Osteoblast (primary cell): ENCODE measurements around the gene CCDC6. TPM values are rescaled to one million over a fixed set of nuclear protein-coding genes. Genes with fewer than 3 reads are reported as not detected.
A peak's percentile ranks its signal among the peaks of the same experiment; 100 is the strongest.

ENCODE experiments used
- DNase-seq: peaks from one replicate; pipeline ENCODE4 v3.0.0; 2011; ENCODE audit warnings: low spot score, mixed read lengths; ENCODE audit not compliant: insufficient read length; ENCODE audit errors: missing footprints
- H2AFZ ChIP-seq: 2 replicates; pipeline ENCODE4 v1.6.0; 2011; ENCODE audit warnings: mild to moderate bottlenecking, low read length
- H3K27ac ChIP-seq: 2 replicates; pipeline ENCODE4 v1.5.1; 2011; ENCODE audit warnings: mild to moderate bottlenecking, low read depth, low read length, moderate library complexity
- H3K27me3 ChIP-seq: 2 replicates; pipeline ENCODE4 v1.6.0; 2012; ENCODE audit warnings: mild to moderate bottlenecking, control low read depth, inconsistent platforms, low read length, moderate library complexity; ENCODE audit not compliant: insufficient read depth
- H3K36me3 ChIP-seq: 2 replicates; pipeline ENCODE4 v1.5.1; 2011; ENCODE audit warnings: mild to moderate bottlenecking, low read length, control low read depth, moderate library complexity; ENCODE audit not compliant: insufficient read depth
- H3K4me1 ChIP-seq: 2 replicates; pipeline ENCODE4 v1.5.1; 2011; ENCODE audit warnings: mild to moderate bottlenecking, low read length, control low read depth, moderate library complexity; ENCODE audit not compliant: insufficient read depth
- H3K4me2 ChIP-seq: 2 replicates; pipeline ENCODE4 v1.6.0; 2011; ENCODE audit warnings: mild to moderate bottlenecking, low read length; ENCODE audit not compliant: insufficient read depth
- H3K4me3 ChIP-seq: fragments of 200-600 bp; sonication (generic); 3 replicates; pipeline ENCODE4 v1.5.1; 2012; ENCODE audit warnings: mild to moderate bottlenecking, low read length, inconsistent platforms; ENCODE audit not compliant: insufficient read depth
- H3K79me2 ChIP-seq: 2 replicates; pipeline ENCODE4 v1.6.0; 2012; ENCODE audit warnings: mild to moderate bottlenecking, low read length, control low read depth, inconsistent platforms; ENCODE audit not compliant: insufficient read depth
- H3K9me3 ChIP-seq: 2 replicates; pipeline ENCODE4 v1.5.1; 2011; ENCODE audit warnings: low read depth, low read length, control low read depth
- H4K20me1 ChIP-seq: 2 replicates; pipeline ENCODE4 v1.6.0; 2012; ENCODE audit warnings: mild to moderate bottlenecking, low read length, control low read depth; ENCODE audit not compliant: insufficient read depth
- total RNA-seq: library from RNA; depleted of rRNA; stranded (reverse); fragments of >200 nt; gene quantifications from 2 replicates; pipeline ENCODE4 v1.2.3, GENCODE V29; 2012
- TF ChIP-seq, protein P1 (sequence below): IDR thresholded peaks from 2 replicates; pipeline ENCODE4 v1.5.1; 2011; ENCODE audit warnings: mild to moderate bottlenecking, low read depth, low read length, moderate library complexity; ENCODE audit errors: extremely low read depth

The CCDC6 gene
- total RNA-seq, 1 donor: 51.8 TPM

DNA sequence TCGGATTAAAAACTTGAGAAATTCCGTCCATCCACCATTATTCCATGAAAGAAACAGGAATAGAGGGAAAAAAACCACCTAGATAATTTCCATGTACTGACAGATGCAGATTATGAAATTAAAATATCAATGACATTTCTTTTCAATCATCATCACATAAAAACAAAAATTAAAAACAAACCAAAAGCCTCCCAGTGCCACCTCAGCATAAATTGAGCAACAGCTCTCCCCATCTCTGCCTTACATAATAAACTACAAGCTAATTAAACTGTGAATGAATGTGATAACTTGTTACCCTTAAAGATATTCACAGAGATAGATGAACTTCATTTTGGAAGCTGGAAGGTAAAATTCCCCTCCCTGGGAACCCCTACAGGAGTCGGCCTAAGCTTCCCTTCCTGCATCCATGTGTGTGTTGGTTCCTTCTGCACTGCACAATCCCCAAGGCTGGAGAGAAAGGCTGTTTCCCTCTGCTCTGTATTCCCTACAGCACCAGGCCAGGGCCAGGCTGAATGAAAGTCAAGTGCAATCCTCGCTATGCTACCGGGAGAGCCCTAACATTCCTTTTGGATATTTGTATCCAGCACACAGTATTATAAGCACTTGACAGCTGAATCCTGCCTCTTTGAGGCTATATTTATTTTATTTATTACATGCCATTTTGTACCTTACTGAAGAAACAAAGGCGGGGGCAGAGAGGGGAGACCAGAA lies 8.1 kb downstream of the CCDC6 start:
- Histone ChIP-seq H3K27me3 (no peaks in the 10 kb centered on the region), H4K20me1 (peaks cover 51% of the 10 kb centered on the region), H3K79me2 (peaks cover 90% of the 10 kb centered on the region), H2AFZ (no peak overlapping the region), H3K4me2 (no peak overlapping the region), H3K4me1 (peaks cover 12% of the 10 kb centered on the region), H3K4me3 (no peak overlapping the region), H3K9me3 (no peaks in the 10 kb centered on the region), H3K27ac (no peak overlapping the region), H3K36me3 (no peaks in the 10 kb centered on the region)
- TF ChIP-seq, protein P1, sequence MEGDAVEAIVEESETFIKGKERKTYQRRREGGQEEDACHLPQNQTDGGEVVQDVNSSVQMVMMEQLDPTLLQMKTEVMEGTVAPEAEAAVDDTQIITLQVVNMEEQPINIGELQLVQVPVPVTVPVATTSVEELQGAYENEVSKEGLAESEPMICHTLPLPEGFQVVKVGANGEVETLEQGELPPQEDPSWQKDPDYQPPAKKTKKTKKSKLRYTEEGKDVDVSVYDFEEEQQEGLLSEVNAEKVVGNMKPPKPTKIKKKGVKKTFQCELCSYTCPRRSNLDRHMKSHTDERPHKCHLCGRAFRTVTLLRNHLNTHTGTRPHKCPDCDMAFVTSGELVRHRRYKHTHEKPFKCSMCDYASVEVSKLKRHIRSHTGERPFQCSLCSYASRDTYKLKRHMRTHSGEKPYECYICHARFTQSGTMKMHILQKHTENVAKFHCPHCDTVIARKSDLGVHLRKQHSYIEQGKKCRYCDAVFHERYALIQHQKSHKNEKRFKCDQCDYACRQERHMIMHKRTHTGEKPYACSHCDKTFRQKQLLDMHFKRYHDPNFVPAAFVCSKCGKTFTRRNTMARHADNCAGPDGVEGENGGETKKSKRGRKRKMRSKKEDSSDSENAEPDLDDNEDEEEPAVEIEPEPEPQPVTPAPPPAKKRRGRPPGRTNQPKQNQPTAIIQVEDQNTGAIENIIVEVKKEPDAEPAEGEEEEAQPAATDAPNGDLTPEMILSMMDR: no peak
- no peak for DNase-seq

DNA sequence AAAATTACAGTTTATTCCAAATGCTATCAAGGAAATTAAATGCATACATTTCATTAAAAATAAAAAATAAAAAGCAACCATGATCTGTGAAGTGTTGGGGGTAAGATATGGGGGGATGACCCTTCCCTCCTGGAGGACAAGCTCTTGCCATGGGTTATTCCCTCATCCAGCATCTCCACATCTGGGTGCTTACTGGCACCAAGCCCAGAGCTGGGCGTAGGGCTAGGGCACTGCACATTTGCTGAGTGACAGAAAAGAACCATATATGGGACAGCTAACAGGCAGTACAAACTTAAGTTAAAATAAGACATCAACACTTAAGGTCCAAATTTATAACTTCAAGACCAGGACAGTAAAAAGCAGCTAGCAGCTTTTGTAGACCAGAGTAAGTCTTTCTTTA lies 10.2 kb downstream of the CCDC6 start:
- TF ChIP-seq, protein P1: no peak
- Histone ChIP-seq H3K79me2 (peaks cover 90% of the 10 kb centered on the region), H2AFZ (no peak overlapping the region), H3K9me3 (no peaks in the 10 kb centered on the region), H3K36me3 (no peaks in the 10 kb centered on the region), H3K4me2 (no peak overlapping the region), H4K20me1 (peaks cover 62% of the 10 kb centered on the region), H3K4me3 (no peak overlapping the region), H3K27ac (no peak overlapping the region), H3K27me3 (no peaks in the 10 kb centered on the region), H3K4me1 (peaks cover 12% of the 10 kb centered on the region)
- DNase-seq: no peak

DNA sequence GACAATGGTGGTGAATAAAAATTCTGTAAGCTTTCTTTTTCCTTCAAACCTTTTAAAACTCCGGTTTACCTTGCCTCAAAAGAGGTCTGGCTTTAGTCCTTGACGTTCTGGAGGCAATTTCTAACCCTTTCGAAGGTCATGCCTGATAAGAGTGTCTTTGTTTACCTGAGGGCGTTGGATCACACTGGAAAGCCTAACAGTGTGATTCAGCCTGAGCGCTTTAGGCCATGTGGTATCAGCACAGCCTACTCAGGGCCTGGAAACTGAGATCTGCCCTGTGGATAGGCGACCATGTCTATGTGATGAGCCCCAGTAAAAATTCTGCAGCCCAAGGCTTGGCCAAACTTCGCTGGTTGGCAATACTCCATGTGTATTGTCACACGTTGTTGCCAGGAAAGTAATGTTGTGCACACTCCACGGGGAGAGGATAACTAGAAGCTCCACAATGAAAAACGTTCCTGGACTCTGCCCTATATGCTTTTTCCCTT lies 10.7 kb downstream of the CCDC6 start:
- no peak overlapping the region for H3K27ac ChIP-seq
- H3K4me3 ChIP-seq: no peak overlapping the region
- no peaks in the 10 kb centered on the region for H3K27me3 ChIP-seq
- H3K4me2 ChIP-seq: no peak overlapping the region
- TF ChIP-seq, protein P1: no peak
- no peaks in the 10 kb centered on the region for H3K9me3 ChIP-seq
- H4K20me1 ChIP-seq: peaks cover 61% of the 10 kb centered on the region
- H3K4me1 ChIP-seq: peaks cover 12% of the 10 kb centered on the region
- DNase-seq: no peak
- no peaks in the 10 kb centered on the region for H3K36me3 ChIP-seq
- no peak overlapping the region for H2AFZ ChIP-seq
- H3K79me2 ChIP-seq: peaks cover 88% of the 10 kb centered on the region

DNA sequence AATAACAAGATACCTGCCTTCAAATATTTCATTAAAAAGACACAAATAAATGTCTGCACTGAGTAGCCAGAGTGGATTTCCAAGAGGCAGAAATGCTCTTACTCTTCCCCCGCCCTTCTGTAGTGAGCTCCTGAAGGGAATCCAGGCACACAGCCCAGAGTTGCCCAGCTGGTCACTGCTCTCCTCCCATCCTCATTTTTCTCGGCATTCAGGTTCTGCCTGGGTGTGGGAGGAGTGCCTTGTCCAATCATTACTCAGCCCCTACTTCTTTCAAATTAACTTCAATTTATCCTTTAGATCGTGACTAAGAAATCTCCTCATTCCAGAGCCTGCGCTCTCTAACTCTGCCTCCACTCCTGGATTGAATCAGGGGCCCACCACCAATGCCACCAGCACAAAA lies 12.2 kb downstream of the CCDC6 start:
- peak; percentile 94 for DNase-seq
- TF ChIP-seq, protein P1: no peak
- H3K79me2 ChIP-seq: peaks cover 86% of the 10 kb centered on the region
- H4K20me1 ChIP-seq: peaks cover 63% of the 10 kb centered on the region
- peak overlapping the region; percentile 17 for H3K4me2 ChIP-seq
- H3K4me1 ChIP-seq: peaks cover 12% of the 10 kb centered on the region
- peak overlapping the region; percentile 46 for H3K27ac ChIP-seq
- H3K4me3 ChIP-seq: no peak overlapping the region
- no peaks in the 10 kb centered on the region for H3K36me3 ChIP-seq
- no peaks in the 10 kb centered on the region for H3K9me3 ChIP-seq
- no peaks in the 10 kb centered on the region for H3K27me3 ChIP-seq
- no peak overlapping the region for H2AFZ ChIP-seq
